HuH-7.5 (cell line): ENCODE measurements around the gene IGF2.

Source experiments
- DNase-seq: peaks from one replicate; pipeline ENCODE4 v3.0.0; 2011; ENCODE audit warnings: low spot score

The IGF2 gene

DNA sequence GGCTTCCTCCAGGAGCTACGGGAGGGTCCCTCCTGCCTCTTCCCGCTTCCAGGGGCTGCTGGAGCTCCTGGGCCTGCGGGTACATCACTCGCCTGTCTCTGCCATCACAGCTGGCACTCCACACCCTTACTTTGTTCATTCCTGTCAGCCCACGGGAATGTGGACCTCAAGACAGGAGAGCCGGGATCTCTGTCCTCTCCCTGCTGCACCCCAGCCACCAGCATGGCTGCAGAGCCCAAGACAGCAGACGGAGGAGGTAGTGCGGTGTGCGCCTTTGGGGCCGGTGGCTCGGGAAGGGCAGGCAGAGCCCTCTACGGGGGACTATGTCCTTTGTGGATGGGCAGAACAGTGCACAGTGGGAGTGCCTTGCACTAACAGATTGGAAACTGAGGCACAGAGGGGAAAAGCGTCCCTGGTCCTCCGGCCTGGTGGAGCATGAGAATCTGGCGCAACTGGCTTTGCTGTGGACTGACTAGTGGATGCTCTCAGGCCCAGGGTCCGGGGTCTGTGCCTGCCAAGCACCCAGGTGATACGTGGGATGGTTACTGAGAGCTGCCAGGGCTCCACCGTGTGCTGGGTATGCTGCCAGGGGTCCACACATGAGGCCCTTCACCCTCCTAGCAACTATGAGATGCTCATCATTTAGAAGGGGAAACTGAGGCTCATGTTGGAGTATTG, 47.3 kb downstream of the IGF2 start:
- DNase-seq, result no peak

DNA sequence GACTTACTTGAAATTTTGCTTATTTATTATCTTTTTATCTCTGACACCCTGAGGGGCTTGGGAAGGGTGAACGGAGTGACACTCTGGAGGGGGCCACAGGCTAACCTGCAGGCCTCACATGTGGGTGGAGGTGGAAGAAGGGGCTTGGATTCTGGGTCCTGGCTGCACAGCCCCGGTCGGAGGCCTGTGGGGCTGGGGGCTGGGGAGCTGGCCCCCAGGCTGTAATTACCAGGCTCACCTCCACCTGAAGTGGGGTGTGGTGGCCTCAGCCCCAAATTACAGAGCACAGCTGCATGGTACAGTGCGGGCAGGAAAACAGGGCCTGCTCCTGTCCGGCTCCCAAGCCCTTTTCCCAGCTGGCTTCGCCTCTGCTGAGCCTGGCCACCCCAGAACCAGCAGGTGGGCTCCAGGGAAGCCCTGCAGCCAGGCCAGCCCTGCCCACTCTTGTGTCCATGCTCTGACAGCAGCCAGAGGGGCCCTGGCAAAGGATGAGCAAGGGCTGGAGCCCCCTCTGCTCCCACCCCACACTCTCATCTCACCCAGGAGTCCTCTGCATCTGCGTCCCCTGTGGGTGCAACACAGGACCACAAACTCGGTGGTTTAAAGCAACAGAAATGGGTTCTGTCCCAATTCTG, 48.0 kb downstream of the IGF2 start:
- DNase-seq, result no peak

DNA sequence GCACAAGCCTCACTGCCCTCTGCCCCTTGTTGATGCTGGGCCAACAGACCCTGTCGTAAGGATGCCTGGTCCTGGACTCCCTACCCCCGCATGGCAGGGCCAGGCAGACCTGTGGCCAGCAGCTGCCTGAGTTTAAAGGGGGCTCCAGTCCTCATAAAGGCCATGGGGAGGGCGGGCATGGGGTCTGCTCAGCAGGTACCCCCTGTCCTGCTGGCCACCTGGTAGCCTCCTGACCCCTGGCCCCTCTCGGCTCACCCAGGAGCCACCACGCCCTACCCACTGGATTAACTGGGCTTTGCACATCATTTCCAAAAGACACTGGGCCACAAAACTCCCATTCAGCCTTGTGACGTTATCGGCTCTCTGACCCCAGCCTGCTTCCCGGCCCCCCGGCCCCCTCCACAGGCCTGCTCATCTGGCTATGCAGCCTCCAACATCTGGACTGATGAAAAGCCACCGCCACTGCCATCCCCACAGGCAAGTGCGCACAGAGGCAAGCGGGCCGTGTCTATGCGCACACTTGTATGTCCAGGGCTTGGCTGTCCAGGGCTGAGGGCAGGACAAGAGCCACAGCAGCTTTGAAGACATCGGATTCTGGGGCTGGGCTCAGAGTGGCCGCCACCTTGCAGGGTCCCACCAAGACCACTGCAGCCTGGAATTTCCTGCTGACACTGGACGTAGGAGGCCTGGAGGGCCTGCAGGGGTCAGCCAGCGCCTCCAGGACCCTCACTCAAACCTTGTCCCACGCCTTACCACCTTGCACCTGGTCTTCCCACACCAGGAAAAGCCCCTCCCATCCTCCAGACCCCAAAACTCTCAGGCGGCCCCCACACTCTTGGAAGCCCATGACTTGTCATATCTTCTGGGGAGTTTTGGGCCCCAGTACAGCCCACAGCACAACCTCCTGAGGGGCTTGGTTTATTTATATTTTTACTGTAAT, 48.7 kb downstream of the IGF2 start:
- DNase-seq, result no peak

DNA sequence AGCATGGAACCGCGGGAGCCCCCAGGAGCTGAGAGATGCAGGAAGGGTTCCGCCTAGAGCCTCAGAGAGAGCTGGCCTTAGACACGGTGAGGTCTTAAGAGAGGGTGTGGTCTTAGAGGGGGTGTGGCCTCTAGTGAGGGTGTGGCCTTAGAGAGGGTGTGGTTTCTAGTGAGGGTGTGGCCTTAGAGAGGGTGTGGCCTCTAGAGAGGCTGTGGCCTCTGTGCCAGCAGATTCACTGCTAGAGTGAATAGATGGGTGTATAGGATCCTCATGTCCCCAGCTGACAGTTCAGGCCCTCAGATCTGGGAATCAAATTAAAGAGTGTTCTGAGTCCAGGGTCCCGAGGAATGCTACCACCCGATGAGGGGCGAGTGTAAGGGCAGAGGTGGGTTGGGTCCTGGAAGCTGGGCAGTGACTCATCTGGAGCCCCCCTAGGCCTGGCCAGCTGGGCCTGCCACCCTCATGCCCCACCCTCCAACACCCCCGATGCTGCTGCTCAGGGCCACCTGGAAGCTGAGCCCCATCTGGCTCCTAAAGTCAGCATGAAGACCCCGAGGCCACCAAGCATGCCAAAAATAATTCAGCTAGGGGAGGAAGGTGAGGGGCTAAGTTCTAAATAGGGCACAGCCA, 49.5 kb downstream of the IGF2 start:
- peak; percentile 52 for DNase-seq

DNA sequence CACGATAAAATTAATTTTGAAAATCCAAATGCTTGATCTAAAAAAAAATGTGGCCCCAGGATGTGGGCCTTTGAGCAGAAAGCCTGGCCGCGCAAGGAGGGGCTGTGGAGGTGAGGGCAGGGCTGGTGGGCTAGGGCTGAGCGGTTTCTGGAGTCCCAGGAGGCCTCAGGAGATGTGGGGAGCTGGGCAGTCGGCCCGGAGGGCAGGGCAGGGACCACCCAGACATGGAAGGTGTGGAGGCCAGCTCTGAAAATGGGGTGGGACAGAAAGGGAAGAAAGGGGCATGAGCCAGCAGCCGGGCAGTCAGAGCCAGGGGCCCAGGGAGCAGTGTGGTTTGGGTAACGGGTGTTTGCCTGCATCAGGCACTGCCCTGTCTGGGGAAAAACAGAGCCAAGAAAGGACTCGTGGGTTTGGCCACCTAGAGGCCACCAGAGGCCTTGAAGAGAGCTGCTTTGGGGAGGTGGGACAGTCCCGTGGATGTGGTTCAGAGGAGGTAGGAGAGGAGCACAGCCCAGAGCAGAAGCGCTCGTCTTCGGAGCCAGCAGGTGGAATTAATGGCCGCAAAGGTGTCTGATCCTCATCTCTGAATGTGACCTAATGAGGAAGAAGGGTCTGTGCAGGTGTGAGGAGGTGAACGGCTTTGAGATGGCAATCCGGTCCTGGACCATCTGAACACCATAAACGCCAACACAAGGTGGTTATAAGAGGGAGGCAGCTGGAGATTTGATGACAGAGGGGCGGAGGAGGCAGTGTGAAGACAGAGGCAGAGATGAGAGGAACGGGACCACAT, 50.2 kb downstream of the IGF2 start:
- DNase-seq, result peak; percentile 61

DNA sequence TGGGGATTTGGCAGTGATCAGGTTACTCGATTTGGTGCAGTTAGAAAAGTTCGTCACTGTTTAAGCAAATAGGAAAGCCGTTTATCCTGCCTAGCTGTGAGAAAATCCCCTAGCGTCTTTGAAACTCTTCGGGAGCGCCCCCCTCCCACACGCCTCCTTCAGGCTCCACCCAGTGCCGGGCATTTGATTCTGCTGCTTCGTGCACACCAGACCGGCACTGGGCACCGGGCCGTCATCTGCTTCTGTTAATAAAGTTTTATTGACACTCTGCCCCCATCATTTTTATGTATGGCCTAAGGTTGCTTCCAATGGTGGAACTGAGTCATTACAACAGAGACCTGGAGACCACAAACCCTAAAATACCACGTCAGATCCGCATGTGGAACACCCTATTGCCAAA, 50.9 kb downstream of the IGF2 start:
- DNase-seq, result no peak

DNA sequence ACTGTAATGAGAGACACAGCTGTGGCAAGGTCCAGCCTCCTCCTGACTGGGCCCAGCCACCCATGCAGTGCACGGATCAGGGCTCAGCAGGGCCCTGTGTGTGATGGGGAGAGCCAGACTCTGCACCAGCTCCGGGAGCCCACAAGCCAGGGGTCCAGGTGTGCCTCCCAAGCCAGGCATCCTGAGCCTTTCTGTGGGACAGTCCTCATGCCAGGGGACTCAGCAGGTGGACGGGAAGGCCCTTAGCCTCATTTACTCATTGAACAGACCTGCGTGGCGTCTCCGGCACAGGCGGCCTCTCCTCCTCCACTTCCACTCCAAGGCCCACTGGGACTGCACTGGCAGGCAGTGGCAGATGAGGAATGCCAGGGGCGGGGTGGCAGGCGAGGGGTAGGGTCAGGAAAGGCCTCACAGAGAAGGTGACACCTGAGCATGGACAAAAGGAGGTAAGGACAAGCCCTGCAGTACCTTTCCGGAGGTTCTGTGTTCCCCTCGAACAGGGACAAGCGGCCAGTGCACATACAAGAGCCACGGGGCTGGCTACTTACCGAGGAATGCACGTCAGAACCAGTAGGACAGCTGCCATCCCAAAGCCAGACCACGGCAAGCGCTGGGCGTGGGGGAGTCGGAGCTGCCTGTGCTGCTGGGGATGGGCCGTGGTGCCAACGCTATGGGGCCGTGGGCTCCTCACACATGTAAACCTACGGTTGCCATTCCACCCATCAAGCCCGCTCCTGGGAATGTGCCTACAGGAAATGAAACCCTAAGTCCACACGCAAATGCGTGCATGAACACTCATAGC, 52.7 kb downstream of the IGF2 start:
- no peak for DNase-seq

DNA sequence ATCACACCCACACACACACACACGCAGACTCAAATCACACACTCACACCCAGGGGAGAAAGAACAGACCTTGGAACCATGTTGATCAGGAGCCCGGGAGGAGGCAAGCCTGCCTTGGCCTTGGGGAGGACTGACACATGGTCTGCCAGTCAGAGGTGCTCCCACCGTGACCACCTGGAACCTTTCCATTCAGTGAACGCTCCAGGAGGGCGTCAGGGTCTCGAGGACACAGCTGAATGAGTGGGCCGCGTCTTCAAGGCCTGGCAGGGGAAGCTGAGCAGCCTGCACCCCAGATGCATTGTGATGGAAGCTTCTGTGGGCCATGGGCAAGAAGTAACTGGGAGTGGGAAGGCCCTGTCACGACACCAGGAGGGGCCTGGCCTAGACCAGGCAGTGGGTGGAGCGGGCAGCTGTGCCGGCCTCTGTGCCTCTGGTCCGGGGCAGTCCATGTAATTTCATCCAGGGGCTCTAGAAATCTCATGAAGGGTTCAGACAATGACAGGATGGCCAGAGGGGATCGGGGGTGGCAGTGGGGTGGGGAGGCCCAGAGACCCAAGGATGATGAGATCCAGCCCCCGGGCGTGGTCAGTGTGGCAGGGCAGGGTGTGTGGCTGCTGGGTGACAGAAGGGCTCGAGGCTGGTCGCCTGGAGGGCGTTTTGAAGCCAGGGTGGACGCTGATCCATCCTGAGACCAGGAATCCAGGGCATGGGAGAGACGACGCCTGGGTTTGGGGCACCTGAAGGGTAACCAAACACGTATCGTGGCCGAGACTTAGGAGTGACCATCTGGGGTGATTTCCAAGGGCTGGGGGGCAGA, 53.7 kb downstream of the IGF2 start:
- DNase-seq, result no peak

DNA sequence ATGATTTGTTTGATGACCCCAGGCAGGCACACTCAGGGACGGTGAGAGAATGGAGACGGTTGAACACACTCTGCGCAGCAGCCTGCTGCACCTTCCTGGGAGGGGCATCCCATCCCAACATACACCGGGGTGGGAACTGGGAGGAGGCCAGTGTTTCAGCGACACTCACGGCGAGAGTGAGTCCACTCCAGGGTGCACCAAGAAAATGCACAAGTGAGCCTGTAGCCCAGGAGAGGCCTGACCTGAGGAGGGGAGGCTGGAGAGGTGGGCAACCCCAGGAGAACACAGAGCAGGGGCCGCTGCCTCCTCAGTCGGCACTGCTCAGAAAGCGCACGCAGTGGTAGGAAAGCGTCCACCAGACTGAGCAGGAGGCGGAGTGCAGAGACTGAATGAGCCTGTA, 54.5 kb downstream of the IGF2 start:
- no peak for DNase-seq
